ENCODE measurements around the gene INMT. TPM values are rescaled to one million over a fixed set of nuclear protein-coding genes. Genes with fewer than 3 reads are reported as not detected.

Gene INMT
- total and polyA plus RNA-seq, 10 of the 15 experiments (the other 5 are each of a cell fraction or from before 2014, with no cell fraction given): 0.03 to 0.20 (median 0.10) TPM; not detected in 7

GRCh38 chr7:30729642-30730041 is 22.3 kb upstream of the INMT start:
- BruUV-seq (replicated peaks): no TSS peak
- RAD21 ChIA-PET (ENCODE audit: unreplicated experiment): no interaction called here
- H3K36me3 ChIP-seq (ENCODE audit: control insufficient read depth in 2 of 2, insufficient read depth in 2 of 2, low read length in 1 of 2): no peaks in the 10 kb centered on the region
- 6% methylated on average over 2 of the region's 2 CpGs for WGBS (ENCODE audit: insufficient coverage, insufficient replicate concordance, low lambda C conversion rate, missing lambda C conversion rate)
- DNase-seq (ENCODE audit: low read depth, low spot score) (no peak), ATAC-seq (no peak), FAIRE-seq (no peak)
- peaks cover 6 to 7% of the 10 kb centered on the region in 2 experiments; a peak in 3 of 4 replicates for H3K27me3 ChIP-seq (replicated peaks in 1 of 2; ENCODE audit: control insufficient read depth in 2 of 2, insufficient read depth in 2 of 2, low read length in 1 of 2)
- TF ChIP-seq FOXK2 (IDR thresholded peaks at IDR 0.05) (no peak), USF2 (IDR thresholded peaks at IDR 0.05; ENCODE audit: borderline replicate concordance, low read depth, low read length) (no peak), MXI1 (IDR thresholded peaks at IDR 0.05; ENCODE audit: low read depth, low read length) (no peak), STAT1 (conservative IDR thresholded peaks at IDR 0.05) (no peak)
- TF ChIP-seq, protein P1, sequence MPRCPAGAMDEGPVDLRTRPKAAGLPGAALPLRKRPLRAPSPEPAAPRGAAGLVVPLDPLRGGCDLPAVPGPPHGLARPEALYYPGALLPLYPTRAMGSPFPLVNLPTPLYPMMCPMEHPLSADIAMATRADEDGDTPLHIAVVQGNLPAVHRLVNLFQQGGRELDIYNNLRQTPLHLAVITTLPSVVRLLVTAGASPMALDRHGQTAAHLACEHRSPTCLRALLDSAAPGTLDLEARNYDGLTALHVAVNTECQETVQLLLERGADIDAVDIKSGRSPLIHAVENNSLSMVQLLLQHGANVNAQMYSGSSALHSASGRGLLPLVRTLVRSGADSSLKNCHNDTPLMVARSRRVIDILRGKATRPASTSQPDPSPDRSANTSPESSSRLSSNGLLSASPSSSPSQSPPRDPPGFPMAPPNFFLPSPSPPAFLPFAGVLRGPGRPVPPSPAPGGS (IDR thresholded peaks at IDR 0.05; ENCODE audit: borderline replicate concordance, insufficient read depth, low read depth, low read length, poor library complexity, severe bottlenecking): no peak
- no peak overlapping the region for H3K27ac ChIP-seq (ENCODE audit: control insufficient read depth, insufficient read depth)
- SMC1A ChIA-PET (ENCODE audit: uncharacterized antibody, unreplicated experiment): no interaction called here
- in situ Hi-C loops (cut with MboI) (no loop called here), intact Hi-C loops (cut with micrococcal nuclease; ENCODE audit: unreplicated experiment) (no loop called here)
- H3K4me3 ChIP-seq: no peak overlapping the region
- no peaks in the 10 kb centered on the region for H4K20me1 ChIP-seq (ENCODE audit: control insufficient read depth, insufficient read depth)
- CTCF ChIA-PET: no interaction called here
- no peak overlapping the region for H3K9ac ChIP-seq (ENCODE audit: control insufficient read depth, insufficient read depth, low read length)
- H3K79me2 ChIP-seq (ENCODE audit: control insufficient read depth, insufficient read depth, low read length): no peaks in the 10 kb centered on the region
- H3K4me1 ChIP-seq (ENCODE audit: control insufficient read depth, insufficient read depth, low read length): no peaks in the 10 kb centered on the region
- POLR2A ChIA-PET: no interaction called here
- H2AFZ ChIP-seq (ENCODE audit: control insufficient read depth, low read depth, low read length): no peak overlapping the region
- H3K9me3 ChIP-seq (replicated peaks; ENCODE audit: control insufficient read depth, insufficient read depth, low read length): no peaks in the 10 kb centered on the region
- H3K4me2 ChIP-seq (ENCODE audit: control insufficient read depth, insufficient read depth): no peak overlapping the region

DNA sequence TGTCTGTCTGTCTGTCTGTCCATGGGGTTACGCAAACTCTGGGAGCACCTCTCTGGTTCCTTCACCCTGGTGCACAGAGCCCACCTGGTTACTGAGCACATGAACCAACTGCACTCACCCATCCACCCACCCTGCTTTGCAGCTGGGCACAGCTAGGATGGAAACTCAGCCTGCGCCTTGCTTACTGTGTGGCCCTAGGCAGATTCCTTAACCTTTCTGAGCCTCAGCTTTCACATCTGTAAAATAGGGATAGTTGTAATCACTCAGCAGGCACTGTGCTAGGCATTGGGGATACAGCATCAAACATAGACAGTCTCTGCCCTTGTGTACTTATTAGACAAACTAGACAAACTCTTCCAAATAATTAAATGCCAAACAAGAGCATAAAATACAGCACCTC is 21.8 kb upstream of the INMT start:
- SMC1A ChIA-PET (ENCODE audit: uncharacterized antibody, unreplicated experiment): no interaction called here
- H3K27ac ChIP-seq (ENCODE audit: control insufficient read depth, insufficient read depth): no peak overlapping the region
- no peak overlapping the region for H3K9ac ChIP-seq (ENCODE audit: control insufficient read depth, insufficient read depth, low read length)
- no peaks in the 10 kb centered on the region for H3K36me3 ChIP-seq (ENCODE audit: control insufficient read depth in 2 of 2, insufficient read depth in 2 of 2, low read length in 1 of 2)
- POLR2A ChIA-PET: no interaction called here
- ATAC-seq (no peak), DNase-seq (ENCODE audit: low read depth, low spot score) (no peak), FAIRE-seq (no peak)
- BruUV-seq (replicated peaks): no TSS peak
- H2AFZ ChIP-seq (ENCODE audit: control insufficient read depth, low read depth, low read length): no peak overlapping the region
- intact Hi-C loops (cut with micrococcal nuclease; ENCODE audit: unreplicated experiment): no loop called here
- H3K9me3 ChIP-seq (replicated peaks; ENCODE audit: control insufficient read depth, insufficient read depth, low read length): no peaks in the 10 kb centered on the region
- RAD21 ChIA-PET (ENCODE audit: unreplicated experiment): no interaction called here
- H3K4me3 ChIP-seq: no peak overlapping the region
- H3K4me2 ChIP-seq (ENCODE audit: control insufficient read depth, insufficient read depth): no peak overlapping the region
- CTCF ChIA-PET: no interaction called here
- in situ Hi-C loops (cut with MboI): no loop called here
- 89% methylated on average over 2 of the region's 2 CpGs for WGBS (ENCODE audit: insufficient coverage, insufficient replicate concordance, low lambda C conversion rate, missing lambda C conversion rate)
- no peaks in the 10 kb centered on the region for H3K4me1 ChIP-seq (ENCODE audit: control insufficient read depth, insufficient read depth, low read length)
- H4K20me1 ChIP-seq (ENCODE audit: control insufficient read depth, insufficient read depth): no peaks in the 10 kb centered on the region
- peaks cover 6 to 7% of the 10 kb centered on the region in 2 experiments; a peak in 3 of 4 replicates for H3K27me3 ChIP-seq (replicated peaks in 1 of 2; ENCODE audit: control insufficient read depth in 2 of 2, insufficient read depth in 2 of 2, low read length in 1 of 2)
- no peaks in the 10 kb centered on the region for H3K79me2 ChIP-seq (ENCODE audit: control insufficient read depth, insufficient read depth, low read length)
- no peak for TF ChIP-seq SREBF2 (IDR thresholded peaks at IDR 0.05; ENCODE audit: low read length)
- no peak for TF ChIP-seq LARP7 (IDR thresholded peaks at IDR 0.05)
- no peak for TF ChIP-seq SMC3 (IDR thresholded peaks at IDR 0.05; ENCODE audit: borderline replicate concordance, low read length)
- TF ChIP-seq E2F4 (IDR thresholded peaks at IDR 0.05; ENCODE audit: low read depth, low read length): no peak
- no peak for TF ChIP-seq ZBTB40 (IDR thresholded peaks at IDR 0.05; ENCODE audit: borderline replicate concordance)
- no peak for TF ChIP-seq SREBF1 (IDR thresholded peaks at IDR 0.05; ENCODE audit: low read length)
